ENCODE results near the gene PRR5L.

Gene PRR5L

GRCh38 chr11:36371181-36371580, 75.1 kb downstream of the PRR5L start:
- H3K36me3 ChIP-seq (ENCODE audit: control insufficient read depth in 2 of 2, insufficient read depth in 2 of 2, low read length in 2 of 2), result no peaks in the 10 kb centered on the region
- no peak overlapping the region for H3K27ac ChIP-seq (ENCODE audit: low read length)
- peaks cover 5% of the 10 kb centered on the region in 2 donors for H3K27me3 ChIP-seq (ENCODE audit: control insufficient read depth in 1 of 2, insufficient read depth in 2 of 2, low read length in 2 of 2)
- H3K9me3 ChIP-seq (ENCODE audit: control insufficient read depth in 2 of 2, low read length in 2 of 2), result no peaks in the 10 kb centered on the region
- H3K4me3 ChIP-seq (ENCODE audit: low read length in 2 of 2), result no peak overlapping the region
- peaks cover 4% of the 10 kb centered on the region for H3K4me1 ChIP-seq (ENCODE audit: control insufficient read depth, insufficient read depth, low read length)
- no peak overlapping the region for H3K9ac ChIP-seq (ENCODE audit: low read length in 2 of 2)

- H3K36me3 ChIP-seq (ENCODE audit: control insufficient read depth in 2 of 2, insufficient read depth in 2 of 2, low read length in 2 of 2), result no peaks in the 10 kb centered on the region
- no peaks in the 10 kb centered on the region for H3K9me3 ChIP-seq (ENCODE audit: control insufficient read depth in 2 of 2, low read length in 2 of 2)
- no peak overlapping the region for H3K4me3 ChIP-seq (ENCODE audit: low read length in 2 of 2)
- H3K27me3 ChIP-seq (ENCODE audit: control insufficient read depth in 1 of 2, insufficient read depth in 2 of 2, low read length in 2 of 2), result peaks cover 5 to 6% of the 10 kb centered on the region in 2 donors
- H3K9ac ChIP-seq (ENCODE audit: low read length in 2 of 2), result no peak overlapping the region
- H3K4me1 ChIP-seq (ENCODE audit: control insufficient read depth, insufficient read depth, low read length), result peaks cover 7% of the 10 kb centered on the region
- no peak overlapping the region for H3K27ac ChIP-seq (ENCODE audit: low read length)
Measured at GRCh38 chr11:36371590-36371989, 75.5 kb downstream of the PRR5L start.

- no peaks in the 10 kb centered on the region for H3K9me3 ChIP-seq (ENCODE audit: control insufficient read depth in 2 of 2, low read length in 2 of 2)
- H3K27ac ChIP-seq (ENCODE audit: low read length), result no peak overlapping the region
- peaks cover 8 to 13% of the 10 kb centered on the region in 2 donors for H3K27me3 ChIP-seq (ENCODE audit: control insufficient read depth in 1 of 2, insufficient read depth in 2 of 2, low read length in 2 of 2)
- H3K36me3 ChIP-seq (ENCODE audit: control insufficient read depth in 2 of 2, insufficient read depth in 2 of 2, low read length in 2 of 2), result no peaks in the 10 kb centered on the region
- H3K4me3 ChIP-seq (ENCODE audit: low read length in 2 of 2), result no peak overlapping the region
- H3K4me1 ChIP-seq (ENCODE audit: control insufficient read depth, insufficient read depth, low read length), result peaks cover 10% of the 10 kb centered on the region
- no peak overlapping the region for H3K9ac ChIP-seq (ENCODE audit: low read length in 2 of 2)
Measured at GRCh38 chr11:36372101-36372771, 76.1 kb downstream of the PRR5L start.

- H3K4me1 ChIP-seq (ENCODE audit: control insufficient read depth, insufficient read depth, low read length), result peaks cover 14% of the 10 kb centered on the region
- H3K27me3 ChIP-seq (ENCODE audit: control insufficient read depth in 1 of 2, insufficient read depth in 2 of 2, low read length in 2 of 2), result peaks cover 13 to 21% of the 10 kb centered on the region in 2 donors
- no peaks in the 10 kb centered on the region for H3K36me3 ChIP-seq (ENCODE audit: control insufficient read depth in 2 of 2, insufficient read depth in 2 of 2, low read length in 2 of 2)
- no peaks in the 10 kb centered on the region for H3K9me3 ChIP-seq (ENCODE audit: control insufficient read depth in 2 of 2, low read length in 2 of 2)
- no peak overlapping the region for H3K4me3 ChIP-seq (ENCODE audit: low read length in 2 of 2)
- H3K27ac ChIP-seq (ENCODE audit: low read length), result no peak overlapping the region
- H3K9ac ChIP-seq (ENCODE audit: low read length in 2 of 2), result no peak overlapping the region
Measured at GRCh38 chr11:36373016-36374010, 77.2 kb downstream of the PRR5L start.

- H3K9ac ChIP-seq (ENCODE audit: low read length in 2 of 2), result no peak overlapping the region
- H3K27me3 ChIP-seq (ENCODE audit: control insufficient read depth in 1 of 2, insufficient read depth in 2 of 2, low read length in 2 of 2), result peaks cover 13 to 21% of the 10 kb centered on the region in 2 donors
- peaks cover 14% of the 10 kb centered on the region for H3K4me1 ChIP-seq (ENCODE audit: control insufficient read depth, insufficient read depth, low read length)
- no peak overlapping the region for H3K27ac ChIP-seq (ENCODE audit: low read length)
- no peaks in the 10 kb centered on the region for H3K36me3 ChIP-seq (ENCODE audit: control insufficient read depth in 2 of 2, insufficient read depth in 2 of 2, low read length in 2 of 2)
- no peak overlapping the region for H3K4me3 ChIP-seq (ENCODE audit: low read length in 2 of 2)
- no peaks in the 10 kb centered on the region for H3K9me3 ChIP-seq (ENCODE audit: control insufficient read depth in 2 of 2, low read length in 2 of 2)
Measured at GRCh38 chr11:36374726-36375125, 78.6 kb downstream of the PRR5L start.

GRCh38 chr11:36375353-36376008, 79.4 kb downstream of the PRR5L start:
- H3K9me3 ChIP-seq (ENCODE audit: control insufficient read depth in 2 of 2, low read length in 2 of 2), result no peaks in the 10 kb centered on the region
- no peak overlapping the region for H3K27ac ChIP-seq (ENCODE audit: low read length)
- peaks cover 13 to 21% of the 10 kb centered on the region in 2 donors for H3K27me3 ChIP-seq (ENCODE audit: control insufficient read depth in 1 of 2, insufficient read depth in 2 of 2, low read length in 2 of 2)
- no peaks in the 10 kb centered on the region for H3K36me3 ChIP-seq (ENCODE audit: control insufficient read depth in 2 of 2, insufficient read depth in 2 of 2, low read length in 2 of 2)
- H3K4me1 ChIP-seq (ENCODE audit: control insufficient read depth, insufficient read depth, low read length), result peaks cover 14% of the 10 kb centered on the region
- peak overlapping the region in 1 of 2 donors; percentile 76 for H3K4me3 ChIP-seq (ENCODE audit: low read length in 2 of 2)
- H3K9ac ChIP-seq (ENCODE audit: low read length in 2 of 2), result no peak overlapping the region

- H3K4me1 ChIP-seq (ENCODE audit: control insufficient read depth, insufficient read depth, low read length), result peaks cover 14% of the 10 kb centered on the region
Measured at GRCh38 chr11:36376009-36376887, 80.2 kb downstream of the PRR5L start.

GRCh38 chr11:36376888-36377758, 81.0 kb downstream of the PRR5L start:
- H3K36me3 ChIP-seq (ENCODE audit: control insufficient read depth in 2 of 2, insufficient read depth in 2 of 2, low read length in 2 of 2), result no peaks in the 10 kb centered on the region
- H3K9ac ChIP-seq (ENCODE audit: low read length in 2 of 2), result no peak overlapping the region
- H3K27ac ChIP-seq (ENCODE audit: low read length), result no peak overlapping the region
- H3K4me3 ChIP-seq (ENCODE audit: low read length in 2 of 2), result peak overlapping the region; percentile 62 to 76
- no peaks in the 10 kb centered on the region for H3K9me3 ChIP-seq (ENCODE audit: control insufficient read depth in 2 of 2, low read length in 2 of 2)
- peaks cover 13 to 21% of the 10 kb centered on the region in 2 donors for H3K27me3 ChIP-seq (ENCODE audit: control insufficient read depth in 1 of 2, insufficient read depth in 2 of 2, low read length in 2 of 2)
- peaks cover 14% of the 10 kb centered on the region for H3K4me1 ChIP-seq (ENCODE audit: control insufficient read depth, insufficient read depth, low read length)

More at GRCh38 chr11:36376009-36376887, 80.2 kb downstream of the PRR5L start:
- no peaks in the 10 kb centered on the region for H3K36me3 ChIP-seq (ENCODE audit: control insufficient read depth in 2 of 2, insufficient read depth in 2 of 2, low read length in 2 of 2)
- H3K9ac ChIP-seq (ENCODE audit: low read length in 2 of 2), result no peak overlapping the region
- no peaks in the 10 kb centered on the region for H3K9me3 ChIP-seq (ENCODE audit: control insufficient read depth in 2 of 2, low read length in 2 of 2)
- H3K27me3 ChIP-seq (ENCODE audit: control insufficient read depth in 1 of 2, insufficient read depth in 2 of 2, low read length in 2 of 2), result peaks cover 13 to 21% of the 10 kb centered on the region in 2 donors
- no peak overlapping the region for H3K27ac ChIP-seq (ENCODE audit: low read length)
- H3K4me3 ChIP-seq (ENCODE audit: low read length in 2 of 2), result peak overlapping the region; percentile 62 to 76

GRCh38 chr11:36377759-36378564, 81.9 kb downstream of the PRR5L start:
- peaks cover 14% of the 10 kb centered on the region for H3K4me1 ChIP-seq (ENCODE audit: control insufficient read depth, insufficient read depth, low read length)
- no peak overlapping the region for H3K9ac ChIP-seq (ENCODE audit: low read length in 2 of 2)
- H3K27ac ChIP-seq (ENCODE audit: low read length), result no peak overlapping the region
- H3K27me3 ChIP-seq (ENCODE audit: control insufficient read depth in 1 of 2, insufficient read depth in 2 of 2, low read length in 2 of 2), result peaks cover 11 to 21% of the 10 kb centered on the region in 2 donors
- H3K4me3 ChIP-seq (ENCODE audit: low read length in 2 of 2), result peak overlapping the region; percentile 62 to 76
- no peaks in the 10 kb centered on the region for H3K9me3 ChIP-seq (ENCODE audit: control insufficient read depth in 2 of 2, low read length in 2 of 2)
- no peaks in the 10 kb centered on the region for H3K36me3 ChIP-seq (ENCODE audit: control insufficient read depth in 2 of 2, insufficient read depth in 2 of 2, low read length in 2 of 2)
